ENCODE data around the gene PNLDC1.
"Not testable (repeated sequence)": the region's sequence is repeated elsewhere in the genome, so short reads cannot be mapped to it uniquely, and the experiment has no call there.

GRCh38 chr6:159849851-159850250 is 49.8 kb downstream of the PNLDC1 start:
- not testable (repeated sequence) for TF ChIP-seq CTCF (IDR thresholded peaks at IDR 0.05; ENCODE audit: poor library complexity, severe bottlenecking); POLR2AphosphoS5 (IDR thresholded peaks at IDR 0.05); EP300 (conservative IDR thresholded peaks at IDR 0.05; ENCODE audit: poor library complexity, severe bottlenecking)

Measured in neural cell (in vitro differentiated cells).